HG03060 (cell line): ENCODE measurements around the gene ZBTB21.
"Not testable (repeated sequence)": the region's sequence is repeated elsewhere in the genome, so short reads cannot be mapped to it uniquely, and the experiment has no call there.

Source experiments
- ATAC-seq: cut with Tn5 transposase; IDR thresholded peaks from one replicate; pipeline ENCODE4 v1.9.1; 2021; ENCODE audit warnings: low read depth, moderate number of reproducible peaks; ENCODE audit not compliant: unreplicated experiment

ZBTB21 gene

DNA sequence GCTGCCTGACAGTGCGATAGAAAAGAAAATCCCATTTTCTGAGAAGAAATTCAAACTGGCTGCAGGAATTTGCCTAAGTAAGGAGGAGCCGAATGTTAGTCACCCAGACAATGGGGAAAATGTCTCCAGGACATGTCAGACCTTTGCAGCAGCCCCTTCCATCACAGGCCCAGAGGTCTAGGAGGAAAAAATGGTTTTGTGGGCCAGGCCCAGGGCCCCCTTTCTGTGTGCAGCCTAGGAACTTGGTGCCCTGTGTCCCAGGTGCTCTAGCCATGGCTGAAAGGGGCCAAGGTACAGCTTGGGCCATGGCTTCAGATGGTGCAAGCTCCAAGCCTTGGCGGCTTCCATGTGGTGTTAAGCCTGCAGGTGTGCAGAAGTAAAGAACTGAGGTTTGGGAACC lies 14.6 kb downstream of the ZBTB21 start:
- ATAC-seq: no peak

DNA sequence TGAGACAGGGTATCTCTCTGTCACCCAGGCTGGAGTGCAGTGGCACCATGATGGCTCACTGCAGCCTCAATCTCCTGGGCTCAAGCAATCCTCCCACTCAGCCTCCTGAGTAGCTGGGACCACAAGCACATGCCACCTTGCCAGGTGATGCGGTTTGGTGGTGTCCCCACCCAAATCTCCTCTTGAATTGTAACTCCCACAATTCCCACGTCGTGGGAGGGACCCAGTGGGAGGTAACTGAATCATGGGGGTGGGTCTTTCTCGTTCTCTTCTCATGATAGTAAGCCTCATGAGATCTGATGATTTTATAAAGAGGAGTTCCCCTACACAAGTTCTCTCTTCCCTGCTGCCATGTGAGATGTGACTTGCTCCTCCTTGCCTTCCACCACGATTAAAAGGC lies 15.5 kb downstream of the ZBTB21 start:
- ATAC-seq: not testable (repeated sequence)

DNA sequence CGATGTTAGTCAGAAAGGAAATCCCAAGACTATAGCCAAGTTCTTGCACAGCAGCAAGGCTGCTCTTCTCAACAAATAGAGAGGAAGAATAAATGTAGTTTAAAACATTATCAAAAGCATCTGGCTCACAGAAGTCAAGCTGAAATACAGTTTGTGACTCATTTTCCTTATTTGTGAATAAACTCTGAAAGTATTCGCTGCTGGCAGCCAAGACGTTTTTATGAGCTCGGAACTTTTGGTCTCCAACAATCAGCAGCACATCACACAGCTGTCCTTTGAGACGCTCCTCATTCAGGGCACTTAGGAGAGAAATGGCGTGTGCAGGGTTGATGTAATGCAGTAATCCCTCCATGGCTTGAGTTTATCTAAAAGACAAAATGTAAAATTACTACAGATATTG lies 16.4 kb downstream of the ZBTB21 start:
- ATAC-seq: no peak

DNA sequence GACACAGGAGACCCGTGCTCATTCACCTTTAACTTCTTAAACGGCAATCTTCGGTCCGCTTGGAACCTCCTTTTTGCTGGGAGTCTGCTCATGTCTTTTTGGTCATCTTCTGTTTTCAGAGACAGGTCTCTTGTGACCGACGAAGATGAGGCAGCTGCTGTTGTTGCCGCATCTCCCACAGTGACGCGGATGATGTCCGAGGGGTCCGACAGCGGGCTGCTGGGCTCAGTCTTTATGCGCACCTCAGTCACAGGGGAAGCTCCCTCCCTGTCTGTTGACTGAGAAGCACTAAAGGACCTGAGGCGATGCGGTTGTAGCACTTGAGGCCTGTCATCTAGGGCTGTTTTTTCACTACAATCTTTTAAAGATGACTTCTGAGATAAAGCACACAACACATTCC lies 17.6 kb downstream of the ZBTB21 start:
- no peak for ATAC-seq

DNA sequence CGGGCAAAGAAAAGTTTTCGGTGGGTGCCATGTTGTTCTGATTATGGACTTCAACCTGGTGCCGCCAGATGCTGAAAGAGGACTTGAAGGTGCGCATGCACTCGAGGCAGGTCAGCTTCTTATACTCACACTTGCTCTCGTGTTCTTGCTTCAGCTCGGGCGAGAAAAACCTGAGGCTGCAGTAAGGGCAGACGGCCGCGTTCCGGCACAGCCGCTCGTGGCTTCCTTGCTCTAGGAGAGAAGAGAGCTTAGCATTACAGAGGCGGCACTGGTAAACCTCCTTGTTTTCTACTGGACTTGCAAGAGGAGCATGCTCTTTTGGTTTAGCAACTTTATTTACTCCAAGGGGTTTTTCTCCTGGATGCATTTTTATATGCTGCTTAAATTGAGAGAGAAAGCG lies 18.5 kb downstream of the ZBTB21 start:
- ATAC-seq: no peak

DNA sequence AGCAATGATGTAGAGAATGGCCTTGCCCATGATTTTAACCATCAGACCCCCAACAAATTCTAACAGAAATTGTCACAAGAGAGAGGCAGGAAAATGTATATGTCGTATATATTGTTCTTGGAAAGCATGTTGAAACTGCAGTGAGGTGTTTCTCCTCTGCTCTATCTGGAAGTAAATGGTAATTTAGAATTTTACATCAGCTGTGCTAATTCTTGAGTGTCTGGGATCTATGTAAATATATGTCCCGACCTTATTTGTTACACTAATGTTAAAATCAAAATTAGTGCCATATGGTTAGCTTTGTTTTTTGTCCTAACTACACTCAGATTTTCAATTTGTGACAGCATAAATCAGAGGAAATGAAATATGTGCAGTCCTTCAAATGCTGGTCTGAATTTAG lies 20.5 kb downstream of the ZBTB21 start:
- no peak for ATAC-seq

DNA sequence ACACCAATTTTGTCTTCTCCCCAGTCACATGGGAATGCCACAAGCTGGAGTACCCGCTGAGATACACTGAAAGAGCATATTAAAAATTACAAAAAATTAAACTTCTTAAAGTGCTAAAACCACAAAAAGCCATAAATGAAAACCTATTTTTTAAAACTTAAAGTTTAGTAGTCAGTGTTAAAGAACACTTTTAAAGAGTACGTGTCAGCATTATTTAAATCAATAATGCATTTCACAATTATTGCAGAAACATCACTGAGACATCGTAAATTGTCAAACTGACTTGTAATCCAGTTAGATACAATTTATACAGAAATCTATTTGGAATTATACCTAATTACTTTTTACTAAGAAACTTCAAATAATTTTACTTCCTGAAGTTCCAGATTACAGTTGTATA lies 22.9 kb downstream of the ZBTB21 start:
- ATAC-seq: no peak

DNA sequence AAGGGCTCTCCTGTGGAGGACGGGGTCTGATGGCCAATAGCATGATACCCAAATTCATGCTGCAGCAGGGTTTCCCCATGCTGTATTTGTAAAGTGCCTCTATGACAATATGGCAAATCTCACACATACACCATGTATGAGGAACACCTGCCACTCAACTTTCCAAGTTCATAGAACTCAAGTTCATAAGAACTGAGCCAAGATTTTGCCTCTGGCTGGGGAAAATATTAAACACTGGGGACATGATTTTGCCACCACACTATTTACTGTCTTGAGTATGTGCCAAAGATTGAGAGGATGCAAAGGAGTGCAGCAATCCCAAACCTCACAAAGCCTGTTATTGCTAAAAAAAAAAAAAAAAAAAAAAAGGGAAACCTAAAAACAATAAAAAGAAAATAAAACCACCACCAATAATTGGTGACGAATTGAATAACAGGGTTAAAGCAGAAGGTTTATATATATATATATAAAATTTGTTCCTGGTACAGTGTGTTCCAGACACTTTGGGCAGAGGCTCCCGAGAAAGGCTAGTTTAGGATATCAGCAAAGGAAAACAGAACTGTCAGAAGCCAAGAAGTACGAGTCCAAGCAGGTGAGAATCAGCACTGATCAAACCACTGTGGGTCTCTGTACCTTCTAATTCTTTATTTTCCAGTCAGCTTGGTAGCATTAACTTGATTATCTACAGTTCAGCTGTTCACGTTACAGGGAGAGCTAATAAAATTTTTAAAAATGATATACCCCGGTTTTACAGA lies 24.3 kb downstream of the ZBTB21 start:
- no peak for ATAC-seq

DNA sequence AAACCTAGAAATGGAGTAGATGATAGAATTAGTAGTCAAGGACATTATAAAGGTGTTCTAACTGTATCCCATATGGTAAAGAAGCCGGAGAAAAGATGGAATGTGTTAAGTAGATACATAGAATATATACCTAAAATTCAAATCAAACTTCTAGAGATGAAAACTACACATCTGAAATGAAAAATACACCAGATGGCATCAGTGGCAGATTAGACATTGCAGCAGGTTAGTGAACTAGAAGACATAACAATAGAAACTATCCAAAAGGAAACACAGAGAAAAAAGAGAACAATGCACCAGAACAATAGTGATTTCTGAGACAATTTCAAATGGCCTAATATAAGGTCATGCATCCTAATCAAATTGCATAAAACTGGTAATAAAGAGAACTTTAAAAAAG lies 26.9 kb downstream of the ZBTB21 start:
- no peak for ATAC-seq

DNA sequence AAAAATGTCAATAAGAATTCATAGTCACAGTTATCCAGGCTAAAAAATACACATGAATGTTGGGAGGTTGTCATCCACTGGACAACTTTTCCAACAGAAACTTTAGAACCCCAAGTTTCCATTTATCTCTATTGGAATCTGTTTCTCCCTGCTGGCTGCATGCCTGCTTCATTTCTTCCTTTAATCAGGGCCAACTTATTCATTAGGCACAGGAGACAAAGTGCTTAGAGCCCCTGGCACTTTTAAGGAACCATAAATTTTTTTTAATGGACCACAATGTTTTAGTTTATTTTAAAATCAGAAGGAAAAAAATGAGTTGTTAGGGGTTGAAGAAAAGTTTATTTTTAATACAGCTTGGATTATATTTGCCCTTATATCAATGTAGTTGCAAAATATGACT lies 29.6 kb downstream of the ZBTB21 start:
- no peak for ATAC-seq

DNA sequence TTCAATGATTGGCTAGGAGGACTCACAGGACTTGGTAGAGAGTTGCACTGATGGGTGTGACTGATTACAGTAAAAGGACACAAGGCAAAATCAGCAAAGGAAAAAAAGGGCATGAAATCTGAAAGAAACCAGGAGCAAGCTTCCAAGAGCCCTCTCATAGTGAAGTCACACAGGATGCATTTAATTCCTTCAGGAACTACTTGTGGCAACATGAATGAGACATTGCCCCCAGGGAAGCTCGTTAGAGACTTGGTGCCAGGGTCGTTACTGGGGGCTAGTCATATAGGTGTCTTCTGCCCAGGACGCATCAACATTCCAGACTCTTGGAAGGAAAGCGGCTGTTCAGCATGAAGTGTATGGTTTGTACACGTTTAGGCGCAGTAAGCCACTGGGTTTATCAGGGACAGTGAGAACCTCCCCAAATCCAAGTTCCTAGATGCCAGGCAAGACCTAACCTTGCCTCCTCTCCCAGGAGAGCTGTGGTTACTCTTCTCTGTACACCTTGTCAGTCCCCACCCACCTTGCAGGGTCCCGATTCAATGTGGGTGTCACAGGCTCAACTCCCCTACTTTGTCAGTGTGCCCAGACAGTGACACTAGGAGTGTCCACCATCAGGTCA lies 30.3 kb downstream of the ZBTB21 start:
- ATAC-seq: no peak

DNA sequence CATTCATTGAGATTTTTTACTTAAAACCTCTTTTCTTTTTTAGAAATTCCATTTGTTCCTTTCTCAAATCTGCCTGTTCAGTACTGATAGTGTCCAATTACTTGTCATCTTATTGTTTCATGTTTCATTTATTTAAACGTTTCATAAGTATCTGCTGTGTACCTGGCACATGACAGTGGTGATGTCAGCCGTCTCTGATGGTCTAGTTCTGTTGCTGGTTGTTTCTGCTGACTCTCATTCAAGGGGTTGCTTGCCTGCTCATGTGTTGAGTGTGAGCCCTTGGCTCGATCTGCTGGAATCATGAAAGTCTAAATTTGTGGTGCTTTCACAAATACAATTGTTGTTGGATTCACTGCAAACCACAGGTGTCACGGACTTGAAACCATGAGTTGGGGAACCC lies 30.8 kb downstream of the ZBTB21 start:
- ATAC-seq: no peak

DNA sequence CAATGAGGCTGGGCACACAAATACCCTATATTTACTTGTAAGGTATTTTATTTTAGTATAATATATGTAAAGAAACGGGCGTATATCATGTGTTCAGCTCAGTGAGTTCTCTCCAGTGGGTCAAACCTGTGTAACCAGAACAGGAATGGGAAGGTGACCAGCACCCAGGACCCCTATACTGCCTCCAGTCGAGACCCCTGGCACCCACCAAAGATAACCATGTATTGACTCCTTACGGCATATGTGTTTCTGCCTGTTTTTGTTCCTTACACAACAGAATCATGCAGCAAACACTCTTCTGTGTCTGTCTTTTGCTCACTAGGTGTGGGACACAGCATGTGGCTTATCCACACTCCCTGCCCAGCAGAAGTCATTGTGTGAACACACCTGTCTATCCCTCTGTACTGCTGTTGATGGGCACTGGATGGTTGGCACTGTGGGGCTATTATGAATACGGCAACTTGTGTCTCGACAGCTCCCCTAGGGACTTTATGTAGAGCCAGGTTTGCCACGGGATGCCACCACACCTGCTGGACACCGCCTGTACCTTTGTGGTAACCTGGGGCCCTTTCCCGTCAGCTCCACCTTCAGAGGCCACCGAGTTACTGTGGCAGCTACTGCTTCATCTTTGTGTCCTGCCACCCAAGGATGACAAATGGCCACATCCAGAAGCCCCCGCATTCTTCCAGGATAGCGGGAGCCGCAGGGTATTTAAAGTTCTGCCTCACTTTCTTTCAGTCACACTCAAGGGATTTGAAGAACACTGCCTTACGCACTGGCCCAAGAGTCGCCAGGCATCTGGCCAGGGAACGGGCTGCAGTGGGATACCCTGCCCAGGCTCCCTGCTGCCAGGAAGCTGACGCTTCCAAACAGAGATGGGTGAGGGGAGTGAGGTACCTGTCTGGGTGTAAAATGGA lies 32.9 kb downstream of the ZBTB21 start:
- no peak for ATAC-seq

DNA sequence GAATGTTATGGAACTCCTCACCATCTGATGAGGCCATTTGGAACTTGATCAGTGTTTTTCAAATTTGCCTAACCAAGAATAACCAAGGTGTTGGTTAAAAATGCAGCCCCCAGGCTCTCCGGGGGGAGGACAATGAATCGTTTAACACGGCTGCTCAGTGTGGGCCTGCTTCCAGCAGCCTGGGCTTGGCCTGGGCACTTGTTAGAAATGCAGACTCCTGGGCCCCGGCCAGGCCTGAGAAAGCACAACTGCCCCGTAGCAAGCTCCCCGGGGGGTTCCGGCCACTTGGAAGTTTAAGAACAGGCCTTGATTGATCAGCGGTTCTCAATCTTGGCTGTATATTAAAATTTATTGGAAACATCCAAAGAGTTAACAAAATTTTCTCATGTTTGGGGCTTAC lies 33.5 kb downstream of the ZBTB21 start:
- no peak for ATAC-seq

DNA sequence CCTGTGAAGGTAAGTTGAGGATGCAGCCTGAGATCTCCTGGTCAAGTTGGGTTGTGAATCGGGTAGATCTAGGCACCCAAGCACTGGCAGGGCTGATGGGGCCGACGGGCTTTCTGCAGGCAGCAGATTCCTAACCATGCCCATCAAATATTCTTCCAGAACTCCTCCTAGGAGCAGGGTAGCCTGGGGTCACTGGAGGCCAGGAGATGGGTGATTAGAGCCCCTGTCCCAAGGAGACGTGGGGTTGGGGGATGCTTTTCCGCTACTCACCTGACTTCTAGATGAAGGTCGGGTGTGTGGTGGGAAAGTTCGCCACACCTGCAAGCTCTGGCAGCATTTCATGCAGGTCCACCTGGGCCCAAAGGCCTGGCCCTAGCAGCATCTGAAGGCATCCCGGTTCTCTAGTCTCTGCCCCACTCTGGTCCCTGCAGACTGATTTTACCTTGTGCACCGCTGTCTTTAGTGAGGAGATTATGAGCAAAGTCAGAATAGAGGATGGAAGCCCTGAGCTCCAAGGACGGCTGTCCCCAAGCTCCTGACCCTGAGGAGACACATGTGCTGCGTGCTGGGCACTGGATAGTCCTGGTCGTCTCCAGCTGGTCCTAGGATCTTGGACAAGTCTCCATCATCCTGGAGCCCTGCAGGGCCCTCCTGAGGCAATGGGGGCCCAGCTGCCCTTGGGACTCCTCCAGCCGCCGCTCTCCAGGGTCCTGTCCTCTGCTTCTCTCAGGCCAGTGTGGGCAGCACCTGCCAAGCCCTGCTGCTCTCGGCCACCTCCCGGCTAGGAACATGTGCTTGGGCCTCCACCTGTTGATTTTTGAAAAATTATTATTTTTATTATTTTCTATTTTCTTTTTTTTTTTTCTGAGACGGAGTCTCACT lies 34.5 kb downstream of the ZBTB21 start:
- no peak for ATAC-seq

DNA sequence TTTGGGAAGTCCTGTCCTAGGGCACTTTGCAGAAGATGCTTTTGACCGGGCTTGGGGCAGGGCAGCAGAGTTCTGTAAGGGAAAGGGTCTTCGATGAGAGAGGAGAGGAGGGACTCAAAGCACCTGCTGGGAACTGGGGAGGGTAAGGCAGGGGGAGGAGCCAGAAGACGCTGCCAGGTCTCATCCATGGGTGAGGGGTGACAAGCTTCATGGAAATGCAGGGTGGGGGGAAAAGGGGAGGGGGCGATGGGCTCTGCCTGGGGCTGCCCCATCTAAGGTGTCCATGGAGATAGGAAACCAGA lies 35.5 kb downstream of the ZBTB21 start:
- no peak for ATAC-seq

DNA sequence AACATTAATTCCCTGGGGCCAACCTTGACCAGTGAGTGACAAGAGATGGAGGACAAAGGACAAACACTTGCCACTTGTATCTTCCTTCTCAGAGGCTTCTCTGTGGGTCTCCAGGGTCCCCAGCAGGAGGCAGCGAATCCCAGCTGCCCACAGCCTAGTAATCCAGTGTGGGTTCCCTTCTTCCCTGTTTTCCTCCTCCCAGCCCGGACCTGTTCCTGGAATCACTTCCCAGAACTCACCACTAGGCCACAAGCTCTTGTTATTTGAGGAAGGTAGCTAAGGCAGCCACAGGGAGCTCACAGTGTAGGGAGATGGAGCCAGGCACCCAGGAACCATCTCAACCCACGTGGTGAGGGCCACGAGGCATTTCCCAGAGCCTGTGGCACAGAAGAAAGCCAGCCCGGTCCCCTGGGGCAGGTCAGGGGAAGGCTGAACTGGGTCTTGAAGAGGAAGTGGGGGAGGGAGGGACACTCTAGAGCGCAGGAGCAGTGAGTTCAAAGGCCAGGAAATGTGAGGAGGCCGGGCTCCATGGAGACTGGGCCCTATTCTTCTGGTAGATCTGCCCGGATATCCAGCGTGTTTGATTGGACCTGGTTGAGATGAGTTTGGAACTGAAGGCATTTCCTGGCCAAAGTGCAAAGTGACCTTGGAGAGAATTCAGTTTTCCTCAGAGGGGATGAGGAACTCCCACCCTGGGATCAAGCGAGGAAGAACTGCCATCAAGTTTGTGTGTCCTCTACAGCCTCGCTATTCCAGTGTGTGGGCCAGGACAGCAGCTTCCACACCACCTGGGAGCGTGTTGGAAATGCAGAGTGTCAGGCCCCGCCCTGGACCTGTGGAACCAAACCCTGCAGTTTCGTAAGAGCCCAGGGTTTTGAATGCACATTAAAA lies 36.1 kb downstream of the ZBTB21 start:
- ATAC-seq: no peak

DNA sequence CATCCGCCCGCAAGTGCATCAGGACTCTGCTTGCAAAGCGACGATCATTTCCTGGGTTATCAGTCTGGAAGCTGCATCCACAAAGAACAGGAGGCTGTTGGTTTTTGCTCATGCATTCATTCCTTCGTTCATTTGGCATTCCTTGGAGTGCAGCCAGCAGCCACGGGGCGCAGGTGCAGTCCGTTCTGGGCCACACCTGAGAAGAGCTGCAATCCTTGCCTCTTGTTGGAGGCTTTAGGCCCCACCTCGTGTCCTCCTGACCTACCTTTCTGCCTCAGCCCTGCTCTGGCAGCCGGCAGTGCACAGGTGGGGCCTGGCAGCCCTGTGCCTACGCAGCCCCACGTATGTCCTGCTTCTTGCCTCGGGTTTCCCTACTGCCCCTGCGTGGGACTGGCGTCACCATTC lies 36.7 kb downstream of the ZBTB21 start:
- no peak for ATAC-seq

DNA sequence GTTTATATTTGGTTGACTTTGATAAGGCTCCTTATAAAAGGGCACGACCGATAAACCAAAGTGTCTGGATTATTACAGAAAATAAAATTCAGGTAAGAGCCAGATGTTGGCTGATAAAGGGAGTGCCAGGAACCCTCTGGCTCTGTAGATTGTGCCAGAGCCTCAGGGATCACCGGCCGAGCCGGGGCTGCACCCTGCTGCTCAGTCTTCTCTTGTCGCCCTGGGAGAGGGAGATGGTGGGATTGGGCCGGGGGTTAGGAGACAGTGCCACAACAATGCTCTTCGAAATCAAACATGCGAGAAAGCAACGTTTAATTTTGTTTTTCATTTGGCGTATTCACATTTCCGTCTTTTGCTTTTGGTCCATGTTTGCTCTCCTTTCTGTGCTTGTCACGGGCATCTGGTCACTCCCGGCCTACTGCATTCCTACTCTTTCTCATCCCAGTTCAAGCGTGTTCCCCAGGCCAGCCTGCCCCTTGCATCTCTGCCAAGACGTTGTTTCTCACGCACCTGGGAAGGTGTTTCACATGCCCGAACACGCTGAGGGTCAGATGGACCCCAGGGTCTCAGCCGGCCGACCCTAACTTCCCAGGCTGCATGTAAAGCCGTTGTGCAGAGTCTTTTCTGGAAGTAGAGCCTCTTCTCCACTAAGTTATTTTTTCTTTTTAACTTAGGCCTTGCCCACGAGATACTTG lies 37.5 kb downstream of the ZBTB21 start:
- no peak for ATAC-seq
